SH-SY5Y (cell line): Measurements from ENCODE around the gene RASGRF2.

ENCODE experiments used
- GATA2 ChIP-seq: IDR thresholded peaks from 2 replicates; pipeline ENCODE4 v1.6.1; 2011; ENCODE audit warnings: mild to moderate bottlenecking, low read depth, low read length
- GATA3 ChIP-seq: IDR thresholded peaks from 2 replicates; pipeline ENCODE4 v1.6.1; 2011; ENCODE audit warnings: low read depth, mild to moderate bottlenecking, low read length, moderate library complexity

The RASGRF2 gene

GRCh38 chr5:80962630-80963520 lies 2.7 kb downstream of the RASGRF2 start:
- TF ChIP-seq GATA3 (no peak), GATA2 (no peak)

GRCh38 chr5:80963521-80963895 lies 3.3 kb downstream of the RASGRF2 start:
- TF ChIP-seq GATA2 (no peak), GATA3 (no peak)

GRCh38 chr5:80963966-80964481 lies 3.9 kb downstream of the RASGRF2 start:
- no peak for TF ChIP-seq GATA2
- no peak for TF ChIP-seq GATA3

GRCh38 chr5:80964491-80964890 lies 4.3 kb downstream of the RASGRF2 start:
- TF ChIP-seq GATA2 (no peak), GATA3 (no peak)

GRCh38 chr5:80964919-80965318 lies 4.8 kb downstream of the RASGRF2 start:
- no peak for TF ChIP-seq GATA3
- TF ChIP-seq GATA2: no peak

GRCh38 chr5:80967500-80968181 lies 7.5 kb downstream of the RASGRF2 start:
- TF ChIP-seq GATA3: no peak
- no peak for TF ChIP-seq GATA2

- no peak for TF ChIP-seq GATA3
- no peak for TF ChIP-seq GATA2
These were observed 12.9 kb downstream of the RASGRF2 start for GRCh38 chr5:80973027-80973426.

- no peak for TF ChIP-seq GATA2
- no peak for TF ChIP-seq GATA3
These were observed 14.9 kb downstream of the RASGRF2 start for GRCh38 chr5:80975065-80975464.

- TF ChIP-seq GATA2 (no peak), GATA3 (no peak)
These were observed 16.8 kb downstream of the RASGRF2 start for GRCh38 chr5:80976985-80977384.

GRCh38 chr5:80977764-80978163 lies 17.6 kb downstream of the RASGRF2 start:
- TF ChIP-seq GATA3: no peak

- TF ChIP-seq GATA2 (no peak), GATA3 (no peak)
These were observed 18.7 kb downstream of the RASGRF2 start for GRCh38 chr5:80978772-80979317.

GRCh38 chr5:80982093-80982492 lies 21.9 kb downstream of the RASGRF2 start:
- TF ChIP-seq GATA3 (no peak), GATA2 (no peak)

- TF ChIP-seq GATA3: no peak
- TF ChIP-seq GATA2: no peak
These were observed 25.6 kb downstream of the RASGRF2 start for GRCh38 chr5:80985600-80986228.

- no peak for TF ChIP-seq GATA2
- TF ChIP-seq GATA3: no peak
These were observed 26.2 kb downstream of the RASGRF2 start for GRCh38 chr5:80986382-80986781.
